MM.1S (cell line): Measurements from ENCODE around the gene TRMT1.
A peak's percentile ranks its signal among the peaks of the same experiment; 100 is the strongest.
"Not testable (repeated sequence)": the region's sequence is repeated elsewhere in the genome, so short reads cannot be mapped to it uniquely, and the experiment has no call there.

ENCODE experiments used
- DNase-seq: peaks from one replicate; pipeline ENCODE4 v3.0.0-alpha.2; 2015
- H2AFZ ChIP-seq: fragments of 300-600 bp; sonication (generic); 2 replicates; pipeline ENCODE4 v1.6.0; 2016; ENCODE audit warnings: antibody characterized with exemption, low read length
- H3F3A ChIP-seq: fragments of 300-600 bp; sonication (generic); 2 replicates; pipeline ENCODE4 v1.6.1; 2016; ENCODE audit warnings: mild to moderate bottlenecking, antibody characterized with exemption, low read length, moderate library complexity, mixed read lengths; ENCODE audit not compliant: insufficient read depth
- H3K27ac ChIP-seq: fragments of 300-600 bp; sonication (generic); 2 replicates; pipeline ENCODE4 v1.5.1; 2016; ENCODE audit warnings: mild to moderate bottlenecking, low read length
- H3K27me3 ChIP-seq: fragments of 300-600 bp; sonication (generic); replicated peaks from 2 replicates; pipeline ENCODE4 v1.6.0; 2016; ENCODE audit warnings: low read length; ENCODE audit not compliant: insufficient read depth
- H3K36me3 ChIP-seq: fragments of 300-600 bp; sonication (generic); replicated peaks from 2 replicates; pipeline ENCODE4 v1.6.1; 2016; ENCODE audit warnings: mild to moderate bottlenecking, low read length, mixed read lengths; ENCODE audit not compliant: insufficient read depth
- H3K4me1 ChIP-seq: fragments of 300-600 bp; sonication (generic); 2 replicates; pipeline ENCODE4 v1.6.1; 2016; ENCODE audit warnings: low read length, mixed read lengths
- H3K4me2 ChIP-seq: fragments of 300-600 bp; sonication (generic); 2 replicates; pipeline ENCODE4 v1.6.0; 2016; ENCODE audit warnings: low read depth, low read length
- H3K4me3 ChIP-seq: fragments of 300-600 bp; sonication (generic); 2 replicates; pipeline ENCODE4 v1.5.1; 2016; ENCODE audit warnings: low read length, mixed read lengths
- H3K79me2 ChIP-seq: fragments of 300-600 bp; sonication (generic); 2 replicates; pipeline ENCODE4 v1.6.1; 2016; ENCODE audit warnings: mixed run types, low read length, mixed read lengths
- H3K9ac ChIP-seq: fragments of 300-600 bp; sonication (generic); 2 replicates; pipeline ENCODE4 v1.6.1; 2016; ENCODE audit warnings: low read length, mixed read lengths
- H3K9me2 ChIP-seq: fragments of 300-600 bp; sonication (generic); replicated peaks from 2 replicates; pipeline ENCODE4 v1.6.1; 2016; ENCODE audit warnings: mild to moderate bottlenecking, low read length, mixed read lengths; ENCODE audit not compliant: insufficient read depth
- H3K9me3 ChIP-seq: fragments of 300-600 bp; sonication (generic); replicated peaks from 2 replicates; pipeline ENCODE4 v1.6.1; 2016; ENCODE audit warnings: mild to moderate bottlenecking, low read length, mixed read lengths; ENCODE audit not compliant: insufficient read depth
- H4K20me1 ChIP-seq: fragments of 300-600 bp; sonication (generic); 2 replicates; pipeline ENCODE4 v1.6.1; 2016; ENCODE audit warnings: mild to moderate bottlenecking, low read length, moderate library complexity, mixed read lengths; ENCODE audit not compliant: insufficient read depth
- EZH2 ChIP-seq: fragments of 300-600 bp; sonication (generic); optimal IDR thresholded peaks from 2 replicates; pipeline ENCODE3; 2017; ENCODE audit warnings: low read depth, mild to moderate bottlenecking, antibody characterized with exemption, low read length, mixed read lengths
- EZH2phosphoT487 ChIP-seq: fragments of 300-600 bp; sonication (generic); IDR thresholded peaks from 2 replicates; pipeline ENCODE4 v1.6.1; 2018; ENCODE audit warnings: antibody characterized with exemption, low read length
- TF ChIP-seq, protein P1 (sequence below): fragments of 300-600 bp; sonication (generic); IDR thresholded peaks from 2 replicates; pipeline ENCODE4 v1.5.1; 2016; ENCODE audit warnings: antibody characterized with exemption, low read length, mixed read lengths

Gene TRMT1

DNA sequence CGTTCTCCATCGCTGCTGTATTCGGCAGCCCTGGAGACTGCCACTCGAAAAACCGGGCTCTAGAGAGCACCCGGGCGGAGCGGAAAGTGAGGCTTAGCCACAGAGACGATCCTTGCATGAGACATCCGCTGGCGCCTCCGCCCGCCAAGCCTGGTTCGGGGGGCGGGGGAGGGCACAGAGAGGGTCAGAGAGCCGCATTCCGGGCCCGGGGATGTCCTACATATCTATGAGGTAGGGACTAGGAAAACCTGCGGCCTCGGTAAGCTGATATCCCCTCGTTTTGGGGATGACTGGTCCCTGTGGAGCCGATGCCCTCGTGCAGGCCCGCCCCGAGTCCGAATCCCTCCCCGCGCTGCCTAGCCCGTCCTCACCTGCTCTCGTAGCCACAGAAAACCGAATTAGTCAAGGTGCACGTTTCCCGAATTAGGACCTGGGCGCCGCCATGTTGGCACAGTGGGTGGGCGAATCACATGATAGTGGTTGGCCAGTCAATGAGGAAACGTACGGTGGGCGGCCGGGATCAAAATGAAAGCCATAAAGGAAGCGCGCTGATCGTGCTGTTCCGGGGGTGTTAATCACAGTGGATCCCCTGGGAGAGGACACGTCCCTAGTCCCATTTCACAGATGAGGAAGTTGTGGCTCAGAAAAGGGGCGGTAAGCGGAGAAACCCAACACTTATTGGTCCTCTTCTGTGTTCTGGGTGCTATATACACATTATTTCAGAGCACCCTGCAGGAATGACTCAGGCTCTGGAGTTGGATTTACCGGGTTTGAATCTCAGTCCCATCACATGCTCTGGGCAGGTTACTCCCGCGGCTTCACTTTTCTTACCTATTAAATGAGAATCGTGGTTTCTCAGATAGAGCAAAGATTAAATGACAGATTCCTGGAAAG lies at the start of gene TRMT1:
Gene TRMT1, minus strand, starts transcription at position 459 of the 894 bp plus-strand sequence. Its CDS starts 341 bp downstream, at position 118.
- peak within 1 kb of the TSS; percentile 67 for H3K27ac ChIP-seq
- DNase-seq: peak; percentile 91
- peaks cover 51% of the 10 kb centered on the region for H3K79me2 ChIP-seq

GRCh38 chr19:13166151-13166550 lies 49.6 kb upstream of the TRMT1 start:
- H4K20me1 ChIP-seq, H3F3A ChIP-seq, DNase-seq, H3K27ac ChIP-seq, H3K9me2 ChIP-seq, H3K4me3 ChIP-seq, H3K36me3 ChIP-seq, H3K79me2 ChIP-seq, H3K4me2 ChIP-seq, H3K9me3 ChIP-seq, H3K9ac ChIP-seq, H2AFZ ChIP-seq: not testable (repeated sequence)
- Histone ChIP-seq H3K27me3 (peaks cover 33% of the 10 kb centered on the region), H3K4me1 (peaks cover 24% of the 10 kb centered on the region)

More for the DNA sequence above, at the start of gene TRMT1:
- peak within 1 kb of the TSS; percentile 74 for H2AFZ ChIP-seq
- peak within 1 kb of the TSS; percentile 84 for H3K9ac ChIP-seq
- H3K4me3 ChIP-seq: peak within 1 kb of the TSS; percentile 95
- peak within 1 kb of the TSS; percentile 89 for H3K4me2 ChIP-seq
- no peaks in the 10 kb centered on the region for H3K9me2 ChIP-seq
- no peak for TF ChIP-seq EZH2
- TF ChIP-seq EZH2phosphoT487: no peak
- TF ChIP-seq, protein P1, sequence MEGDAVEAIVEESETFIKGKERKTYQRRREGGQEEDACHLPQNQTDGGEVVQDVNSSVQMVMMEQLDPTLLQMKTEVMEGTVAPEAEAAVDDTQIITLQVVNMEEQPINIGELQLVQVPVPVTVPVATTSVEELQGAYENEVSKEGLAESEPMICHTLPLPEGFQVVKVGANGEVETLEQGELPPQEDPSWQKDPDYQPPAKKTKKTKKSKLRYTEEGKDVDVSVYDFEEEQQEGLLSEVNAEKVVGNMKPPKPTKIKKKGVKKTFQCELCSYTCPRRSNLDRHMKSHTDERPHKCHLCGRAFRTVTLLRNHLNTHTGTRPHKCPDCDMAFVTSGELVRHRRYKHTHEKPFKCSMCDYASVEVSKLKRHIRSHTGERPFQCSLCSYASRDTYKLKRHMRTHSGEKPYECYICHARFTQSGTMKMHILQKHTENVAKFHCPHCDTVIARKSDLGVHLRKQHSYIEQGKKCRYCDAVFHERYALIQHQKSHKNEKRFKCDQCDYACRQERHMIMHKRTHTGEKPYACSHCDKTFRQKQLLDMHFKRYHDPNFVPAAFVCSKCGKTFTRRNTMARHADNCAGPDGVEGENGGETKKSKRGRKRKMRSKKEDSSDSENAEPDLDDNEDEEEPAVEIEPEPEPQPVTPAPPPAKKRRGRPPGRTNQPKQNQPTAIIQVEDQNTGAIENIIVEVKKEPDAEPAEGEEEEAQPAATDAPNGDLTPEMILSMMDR: no peak
- peaks cover 12% of the 10 kb centered on the region for H3F3A ChIP-seq
- H3K27me3 ChIP-seq: no peaks in the 10 kb centered on the region
- H3K36me3 ChIP-seq: no peaks in the 10 kb centered on the region; the same call in 1 of the 2 replicates
- peaks cover 17% of the 10 kb centered on the region; the same call in 1 of the 2 replicates for H4K20me1 ChIP-seq
- H3K9me3 ChIP-seq: no peaks in the 10 kb centered on the region
- peaks cover 18% of the 10 kb centered on the region for H3K4me1 ChIP-seq

DNA sequence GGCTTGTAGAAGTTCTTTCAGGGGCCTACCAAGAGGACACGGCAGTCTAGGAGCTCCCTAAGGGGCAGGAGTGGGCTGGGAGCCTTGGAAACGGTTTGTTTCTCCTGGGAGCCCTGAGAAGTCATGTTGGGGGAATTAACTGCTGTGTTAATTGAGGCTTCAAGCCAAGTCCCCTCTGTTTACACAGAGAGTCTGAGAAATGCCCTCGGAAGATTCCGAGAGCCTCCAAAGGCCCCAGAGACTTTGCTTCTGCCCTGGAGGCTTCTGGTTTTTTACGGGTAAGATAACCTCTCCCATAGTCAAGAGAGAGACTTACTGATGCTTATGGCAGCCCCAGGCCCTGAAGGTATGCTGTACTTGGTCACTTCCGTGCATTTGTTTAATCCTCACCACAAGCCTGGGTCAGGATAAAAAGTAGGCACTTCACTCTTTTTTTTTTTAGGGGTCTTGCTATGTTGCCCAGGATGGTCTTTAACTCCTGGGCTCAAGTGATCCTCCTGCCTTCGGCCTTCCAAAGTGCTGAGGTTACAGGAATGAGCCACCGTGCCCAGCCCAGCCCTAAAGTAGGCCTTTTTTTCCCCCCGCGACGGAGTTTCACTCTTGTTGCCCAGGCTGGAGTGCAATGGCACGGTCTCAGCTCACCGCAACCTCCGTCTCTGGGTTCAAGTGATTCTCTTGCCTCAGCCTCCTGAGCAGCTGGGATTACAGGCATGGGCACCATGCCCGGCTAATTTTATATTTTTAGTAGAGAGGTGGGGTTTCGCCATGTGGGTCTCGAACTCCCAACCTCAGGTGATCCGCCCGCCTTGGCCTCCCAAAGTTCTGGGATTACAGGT lies 48.8 kb upstream of the TRMT1 start:
- Histone ChIP-seq H3K36me3 (no peaks in the 10 kb centered on the region), H3K79me2 (no peaks in the 10 kb centered on the region), H3K4me1 (peaks cover 24% of the 10 kb centered on the region), H3K27me3 (peaks cover 33% of the 10 kb centered on the region), H3K27ac (no peak overlapping the region), H4K20me1 (no peaks in the 10 kb centered on the region), H3K4me3 (no peak overlapping the region), H3K9me3 (no peaks in the 10 kb centered on the region), H3K9me2 (no peaks in the 10 kb centered on the region), H3K9ac (no peak overlapping the region), H2AFZ (no peak overlapping the region), H3F3A (0 out of 2 replicates have a peak, but pooled peaks cover 7% of the 10 kb centered on the region), H3K4me2 (no peak overlapping the region)
- no peak for TF ChIP-seq EZH2
- TF ChIP-seq, protein P1: no peak
- TF ChIP-seq EZH2phosphoT487: no peak
- DNase-seq: no peak
